DOHH2 (cell line): ENCODE measurements around the gene SELENOP.

Experiments used
- H3F3A ChIP-seq: fragments of 200-600 bp; sonication (generic), shearing (Covaris generic); 2 replicates; pipeline ENCODE4 v1.6.0; 2016; ENCODE audit warnings: antibody characterized with exemption, mild to moderate bottlenecking; ENCODE audit not compliant: control insufficient read depth, insufficient read depth
- H3K27ac ChIP-seq: fragments of 200-600 bp; sonication (generic); 2 replicates; pipeline ENCODE4 v1.5.1; 2014; ENCODE audit warnings: low read depth, mild to moderate bottlenecking, low read length, moderate library complexity
- H3K27me3 ChIP-seq: fragments of 200-600 bp; sonication (generic); 2 replicates; pipeline ENCODE4 v1.6.1; 2014; ENCODE audit warnings: mild to moderate bottlenecking, low read length, mixed read lengths; ENCODE audit not compliant: control insufficient read depth
- H3K36me3 ChIP-seq: fragments of 200-600 bp; sonication (generic); 2 replicates; pipeline ENCODE4 v1.6.1; 2014; ENCODE audit warnings: mild to moderate bottlenecking, low read length, moderate library complexity, mixed read lengths; ENCODE audit not compliant: control insufficient read depth
- H3K4me1 ChIP-seq: fragments of 200-600 bp; sonication (generic); 2 replicates; pipeline ENCODE4 v1.6.1; 2014; ENCODE audit warnings: mild to moderate bottlenecking, low read length, mixed read lengths; ENCODE audit not compliant: control insufficient read depth
- H3K4me2 ChIP-seq: fragments of 200-600 bp; sonication (generic); 2 replicates; pipeline ENCODE4 v1.6.0; 2014; ENCODE audit warnings: mild to moderate bottlenecking, low read length, moderate library complexity
- H3K4me3 ChIP-seq: fragments of 200-600 bp; sonication (generic); 2 replicates; pipeline ENCODE4 v1.5.1; 2014; ENCODE audit warnings: mild to moderate bottlenecking, low read length, mixed read lengths
- H3K79me2 ChIP-seq: fragments of 200-600 bp; sonication (generic); 2 replicates; pipeline ENCODE4 v1.6.1; 2014; ENCODE audit warnings: mild to moderate bottlenecking, low read length, mixed read lengths; ENCODE audit not compliant: control insufficient read depth
- H3K9me2 ChIP-seq: fragments of 200-600 bp; sonication (generic); replicated peaks from 2 replicates; pipeline ENCODE4 v1.6.1; 2014; ENCODE audit warnings: mild to moderate bottlenecking, low read length, mixed read lengths; ENCODE audit not compliant: control insufficient read depth
- H3K9me3 ChIP-seq: fragments of 200-600 bp; sonication (generic); 2 replicates; pipeline ENCODE4 v1.6.1; 2014; ENCODE audit warnings: antibody characterized with exemption, low read length, mixed read lengths; ENCODE audit not compliant: control insufficient read depth, insufficient read depth
- H4K20me1 ChIP-seq: fragments of 200-600 bp; sonication (generic); 2 replicates; pipeline ENCODE4 v1.6.0; 2014; ENCODE audit warnings: low read depth, mild to moderate bottlenecking, antibody characterized with exemption, low read length, moderate library complexity; ENCODE audit not compliant: control insufficient read depth, insufficient read depth
- EZH2phosphoT487 ChIP-seq: fragments of 200-600 bp; sonication (generic); IDR thresholded peaks from 2 replicates; pipeline ENCODE4 v1.6.1; 2017; ENCODE audit warnings: borderline replicate concordance, mild to moderate bottlenecking, antibody characterized with exemption, low read length, moderate library complexity, mixed read lengths
- TF ChIP-seq, protein P1 (sequence below): fragments of 200-600 bp; sonication (generic); IDR thresholded peaks from one replicate; pipeline ENCODE4 v1.5.1; 2014; ENCODE audit warnings: antibody characterized with exemption, mild to moderate bottlenecking, low read depth, low read length; ENCODE audit not compliant: poor library complexity, severe bottlenecking

Gene SELENOP, protein sequence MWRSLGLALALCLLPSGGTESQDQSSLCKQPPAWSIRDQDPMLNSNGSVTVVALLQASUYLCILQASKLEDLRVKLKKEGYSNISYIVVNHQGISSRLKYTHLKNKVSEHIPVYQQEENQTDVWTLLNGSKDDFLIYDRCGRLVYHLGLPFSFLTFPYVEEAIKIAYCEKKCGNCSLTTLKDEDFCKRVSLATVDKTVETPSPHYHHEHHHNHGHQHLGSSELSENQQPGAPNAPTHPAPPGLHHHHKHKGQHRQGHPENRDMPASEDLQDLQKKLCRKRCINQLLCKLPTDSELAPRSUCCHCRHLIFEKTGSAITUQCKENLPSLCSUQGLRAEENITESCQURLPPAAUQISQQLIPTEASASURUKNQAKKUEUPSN

DNA sequence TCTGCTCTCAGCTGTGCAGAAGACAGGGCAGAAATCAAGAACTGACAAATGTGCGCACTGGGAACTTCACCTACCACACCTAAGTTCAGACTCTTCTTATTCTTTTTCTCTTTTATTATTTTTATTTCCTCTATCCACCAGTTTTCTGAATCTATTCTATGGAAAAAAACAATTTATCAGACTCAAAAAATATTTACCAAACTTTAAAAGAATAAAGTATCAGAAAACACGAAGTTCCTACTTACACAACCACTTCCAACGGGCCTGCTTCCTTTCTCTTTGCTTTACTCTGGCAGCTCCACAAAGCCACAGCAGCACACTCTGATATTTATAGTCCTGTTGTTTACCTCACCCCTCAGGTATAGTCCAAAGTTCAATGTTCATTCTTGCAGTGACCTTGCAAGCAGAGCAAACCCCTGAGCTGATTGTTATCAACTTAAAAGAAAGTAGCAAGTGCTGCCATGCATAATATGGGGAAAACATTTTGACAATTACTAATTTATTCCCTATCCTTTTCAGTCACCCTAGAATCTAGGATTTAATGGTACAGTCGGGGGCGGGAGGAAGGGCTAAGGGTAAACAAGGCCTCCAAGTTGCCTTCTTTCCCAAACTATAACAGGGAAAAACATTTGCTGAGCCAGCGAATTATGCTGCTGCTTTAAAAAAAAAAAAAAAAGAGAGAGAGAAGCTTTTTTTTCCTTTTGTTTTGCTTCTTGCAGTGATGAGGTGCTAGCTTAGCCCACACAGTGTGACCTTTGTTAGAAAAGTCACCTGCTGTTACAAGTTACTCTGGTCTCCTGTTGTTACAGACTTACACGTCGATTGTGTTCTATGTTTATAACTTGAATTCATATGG, at the start of gene SELENOP:
Gene SELENOP (minus strand): TSS at position 302 of the 856 bp plus-strand sequence. CDS start 3,539 bp downstream, outside the sequence.
- no peaks in the 10 kb centered on the region for H3F3A ChIP-seq
- no peak within 1 kb of the TSS for H3K4me3 ChIP-seq
- no peaks in the 10 kb centered on the region for H3K79me2 ChIP-seq
- H3K27me3 ChIP-seq: no peaks in the 10 kb centered on the region
- no peaks in the 10 kb centered on the region for H3K4me1 ChIP-seq
- no peaks in the 10 kb centered on the region for H4K20me1 ChIP-seq
- no peaks in the 10 kb centered on the region for H3K9me3 ChIP-seq
- no peaks in the 10 kb centered on the region for H3K36me3 ChIP-seq
- no peaks in the 10 kb centered on the region for H3K9me2 ChIP-seq
- no peak within 1 kb of the TSS for H3K27ac ChIP-seq
- H3K4me2 ChIP-seq: no peak within 1 kb of the TSS
- TF ChIP-seq, protein P1, sequence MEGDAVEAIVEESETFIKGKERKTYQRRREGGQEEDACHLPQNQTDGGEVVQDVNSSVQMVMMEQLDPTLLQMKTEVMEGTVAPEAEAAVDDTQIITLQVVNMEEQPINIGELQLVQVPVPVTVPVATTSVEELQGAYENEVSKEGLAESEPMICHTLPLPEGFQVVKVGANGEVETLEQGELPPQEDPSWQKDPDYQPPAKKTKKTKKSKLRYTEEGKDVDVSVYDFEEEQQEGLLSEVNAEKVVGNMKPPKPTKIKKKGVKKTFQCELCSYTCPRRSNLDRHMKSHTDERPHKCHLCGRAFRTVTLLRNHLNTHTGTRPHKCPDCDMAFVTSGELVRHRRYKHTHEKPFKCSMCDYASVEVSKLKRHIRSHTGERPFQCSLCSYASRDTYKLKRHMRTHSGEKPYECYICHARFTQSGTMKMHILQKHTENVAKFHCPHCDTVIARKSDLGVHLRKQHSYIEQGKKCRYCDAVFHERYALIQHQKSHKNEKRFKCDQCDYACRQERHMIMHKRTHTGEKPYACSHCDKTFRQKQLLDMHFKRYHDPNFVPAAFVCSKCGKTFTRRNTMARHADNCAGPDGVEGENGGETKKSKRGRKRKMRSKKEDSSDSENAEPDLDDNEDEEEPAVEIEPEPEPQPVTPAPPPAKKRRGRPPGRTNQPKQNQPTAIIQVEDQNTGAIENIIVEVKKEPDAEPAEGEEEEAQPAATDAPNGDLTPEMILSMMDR: no peak
- TF ChIP-seq EZH2phosphoT487: no peak

DNA sequence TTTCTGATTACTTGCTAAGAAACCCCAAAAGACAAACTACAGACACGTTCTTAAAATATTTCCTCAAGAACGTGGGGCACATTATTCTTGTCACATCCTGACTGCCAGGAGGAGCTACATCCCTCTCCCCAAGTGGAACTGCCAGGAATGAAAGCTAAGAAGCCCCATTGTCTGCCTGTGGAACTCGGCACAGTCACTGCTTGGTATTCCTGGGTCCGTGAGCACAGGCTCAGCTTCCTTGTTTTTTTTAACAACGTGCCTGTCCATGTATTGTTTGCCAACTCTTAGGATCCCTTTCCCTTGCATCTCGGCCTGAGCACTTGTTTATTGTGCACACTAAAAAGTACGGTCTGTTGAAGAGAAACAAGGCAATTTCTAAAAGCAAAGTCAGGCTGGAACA, 47.0 kb upstream of the SELENOP start:
- H3K9me3 ChIP-seq: no peaks in the 10 kb centered on the region
- no peaks in the 10 kb centered on the region for H3K4me1 ChIP-seq
- no peaks in the 10 kb centered on the region for H3K9me2 ChIP-seq
- H3K27me3 ChIP-seq: no peaks in the 10 kb centered on the region
- no peaks in the 10 kb centered on the region for H3F3A ChIP-seq
- H3K4me3 ChIP-seq: no peak overlapping the region
- no peak for TF ChIP-seq EZH2phosphoT487
- TF ChIP-seq, protein P1: no peak
- no peaks in the 10 kb centered on the region for H4K20me1 ChIP-seq
- no peak overlapping the region for H3K27ac ChIP-seq
- no peaks in the 10 kb centered on the region for H3K36me3 ChIP-seq
- H3K4me2 ChIP-seq: no peak overlapping the region
- no peaks in the 10 kb centered on the region for H3K79me2 ChIP-seq

DNA sequence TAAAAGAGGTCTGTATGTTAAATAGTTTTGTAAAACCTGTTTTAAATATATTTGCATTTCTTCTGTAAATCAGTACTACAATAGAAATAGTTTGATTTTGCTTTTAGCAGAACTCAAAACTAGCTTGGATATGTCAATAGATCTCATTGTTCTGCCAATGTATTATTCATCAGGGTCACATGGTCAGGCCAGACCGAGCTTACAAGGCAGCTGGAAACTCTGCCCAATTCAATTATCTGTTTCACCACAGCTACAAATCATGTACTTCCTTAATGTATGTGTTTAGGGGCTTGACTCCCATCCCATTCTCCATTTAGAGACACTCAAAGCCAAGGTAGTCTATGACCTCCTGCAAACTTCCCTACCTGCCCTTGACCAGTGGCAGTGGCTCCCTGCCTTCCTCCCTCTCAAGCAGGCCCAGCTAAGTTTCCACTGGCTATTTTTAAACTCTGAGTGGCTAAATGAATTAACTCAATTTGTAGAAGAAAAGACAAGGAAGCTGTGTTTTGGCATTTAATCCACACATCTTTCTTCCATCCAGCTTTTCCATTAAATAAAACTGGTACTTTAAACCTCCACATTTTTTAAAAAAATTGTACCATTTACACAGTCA, 46.4 kb upstream of the SELENOP start:
- Histone ChIP-seq H3K9me2 (no peaks in the 10 kb centered on the region), H3K36me3 (no peaks in the 10 kb centered on the region), H3K4me1 (no peaks in the 10 kb centered on the region), H4K20me1 (no peaks in the 10 kb centered on the region), H3K27ac (no peak overlapping the region), H3F3A (no peaks in the 10 kb centered on the region), H3K4me3 (no peak overlapping the region), H3K4me2 (no peak overlapping the region), H3K27me3 (no peaks in the 10 kb centered on the region), H3K79me2 (no peaks in the 10 kb centered on the region), H3K9me3 (no peaks in the 10 kb centered on the region)
- no peak for TF ChIP-seq EZH2phosphoT487
- TF ChIP-seq, protein P1: no peak
